ENCODE measurements around the gene APOL2.
"Not testable (repeated sequence)": the region's sequence is repeated elsewhere in the genome, so short reads cannot be mapped to it uniquely, and the experiment has no call there.

Gene APOL2

GRCh38 chr22:36262307-36262706 is 23.0 kb upstream of the APOL2 start:
- not testable (repeated sequence) for DNase-seq (ENCODE audit: low spot score)

GRCh38 chr22:36261675-36262074 is 22.3 kb upstream of the APOL2 start:
- DNase-seq (ENCODE audit: low spot score): not testable (repeated sequence)

GRCh38 chr22:36259615-36260300 is 20.4 kb upstream of the APOL2 start:
- no peak for DNase-seq (ENCODE audit: low spot score)

- DNase-seq (ENCODE audit: low spot score): no peak
These were observed 19.6 kb upstream of the APOL2 start for GRCh38 chr22:36258701-36259614.

GRCh38 chr22:36257948-36258670 is 18.8 kb upstream of the APOL2 start:
- no peak for DNase-seq (ENCODE audit: low spot score)

GRCh38 chr22:36257308-36257707 is 18.0 kb upstream of the APOL2 start:
- no peak for DNase-seq (ENCODE audit: low spot score)

GRCh38 chr22:36256478-36256877 is 17.2 kb upstream of the APOL2 start:
- DNase-seq (ENCODE audit: low spot score): no peak

- DNase-seq (ENCODE audit: low spot score): not testable (repeated sequence)
These were observed 16.2 kb upstream of the APOL2 start for GRCh38 chr22:36255572-36255971.

GRCh38 chr22:36253523-36254490 is 14.5 kb upstream of the APOL2 start:
- DNase-seq (ENCODE audit: low spot score): peak; percentile 64

GRCh38 chr22:36252754-36253522 is 13.6 kb upstream of the APOL2 start, which contains the start of gene APOL1:
TSS of gene APOL1 (plus strand) at chr22:36253133. CDS start at chr22:36254956, 1,823 bp downstream.
- DNase-seq (ENCODE audit: low spot score): peak; percentile 79

- not testable (repeated sequence) for DNase-seq (ENCODE audit: low spot score)
These were observed 12.8 kb upstream of the APOL2 start for GRCh38 chr22:36251979-36252608.

GRCh38 chr22:36250292-36250960 is 11.1 kb upstream of the APOL2 start:
- DNase-seq (ENCODE audit: low spot score): not testable (repeated sequence)

- DNase-seq (ENCODE audit: low spot score): no peak
These were observed 9.8 kb upstream of the APOL2 start for GRCh38 chr22:36249160-36249559.

GRCh38 chr22:36247955-36248354 is 8.6 kb upstream of the APOL2 start:
- DNase-seq (ENCODE audit: low spot score): no peak

- DNase-seq (ENCODE audit: low spot score): no peak
These were observed 7.4 kb upstream of the APOL2 start for GRCh38 chr22:36246718-36247117.

GRCh38 chr22:36245805-36246356 is 6.6 kb upstream of the APOL2 start:
- no peak for DNase-seq (ENCODE audit: low spot score)

- DNase-seq (ENCODE audit: low spot score): no peak
These were observed 5.4 kb upstream of the APOL2 start for GRCh38 chr22:36244522-36245391.

- DNase-seq (ENCODE audit: low spot score): no peak
These were observed 4.7 kb upstream of the APOL2 start for GRCh38 chr22:36243986-36244385.
